KOPT-K1 (cell line): ENCODE measurements around the gene FLAD1.

ENCODE experiments used
- H3K27ac ChIP-seq: fragments of 200-600 bp; sonication (generic); 2 replicates; pipeline ENCODE4 v1.5.1; 2016; ENCODE audit warnings: antibody characterized with exemption, mild to moderate bottlenecking, low read depth, low read length; ENCODE audit not compliant: poor library complexity, severe bottlenecking
- H3K36me3 ChIP-seq: fragments of 200-600 bp; sonication (generic); 2 replicates; pipeline ENCODE4 v1.5.1; 2017; ENCODE audit warnings: antibody characterized with exemption, mild to moderate bottlenecking, low read length, moderate library complexity; ENCODE audit not compliant: insufficient read depth
- H3K9me3 ChIP-seq: fragments of 200-600 bp; sonication (generic); 2 replicates; pipeline ENCODE4 v1.5.1; 2017; ENCODE audit warnings: antibody characterized with exemption, low read length, mild to moderate bottlenecking; ENCODE audit not compliant: insufficient read depth, poor library complexity, severe bottlenecking

FLAD1 gene

DNA sequence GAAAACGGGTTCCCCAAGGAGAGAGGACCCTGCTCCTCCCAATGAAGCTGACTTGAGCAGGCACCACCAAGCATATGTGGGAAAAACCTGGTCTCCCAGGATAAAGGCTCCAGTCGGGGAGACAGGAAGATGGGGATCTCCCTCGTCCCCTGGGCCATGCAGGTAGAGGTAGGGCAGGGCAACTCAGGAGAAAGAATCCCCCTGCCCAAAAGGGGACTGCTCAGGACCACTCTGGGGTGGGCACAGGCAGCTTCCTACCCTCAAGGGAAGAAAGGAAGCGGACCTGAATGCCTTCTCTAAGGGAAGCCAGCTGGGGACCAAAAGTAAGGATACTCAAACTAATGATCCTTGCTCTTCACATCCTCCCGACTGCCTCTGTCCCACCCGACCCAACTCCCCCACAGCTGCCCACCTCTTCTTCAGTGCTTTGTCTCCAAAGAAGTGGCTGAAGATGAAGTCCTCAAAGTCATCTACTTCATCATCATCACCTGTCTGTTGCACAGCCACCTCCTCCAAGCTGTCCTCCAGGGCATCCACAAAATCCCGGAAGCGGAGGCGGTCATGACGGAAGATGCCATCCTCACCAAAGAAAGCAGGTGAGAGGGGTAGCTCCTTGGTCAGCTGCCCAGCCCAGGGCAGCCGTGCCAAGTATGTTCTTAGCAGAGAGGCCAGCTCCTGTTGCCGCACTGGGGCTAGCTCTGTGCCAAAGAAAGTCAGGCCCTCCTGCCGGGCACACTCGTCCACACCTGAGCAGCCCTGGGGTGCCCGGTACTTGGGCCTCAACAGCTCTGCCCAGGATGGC lies 37.8 kb upstream of the FLAD1 start:
- Histone ChIP-seq H3K9me3 (no peaks in the 10 kb centered on the region), H3K27ac (no peak overlapping the region), H3K36me3 (peaks cover 42% of the 10 kb centered on the region)

DNA sequence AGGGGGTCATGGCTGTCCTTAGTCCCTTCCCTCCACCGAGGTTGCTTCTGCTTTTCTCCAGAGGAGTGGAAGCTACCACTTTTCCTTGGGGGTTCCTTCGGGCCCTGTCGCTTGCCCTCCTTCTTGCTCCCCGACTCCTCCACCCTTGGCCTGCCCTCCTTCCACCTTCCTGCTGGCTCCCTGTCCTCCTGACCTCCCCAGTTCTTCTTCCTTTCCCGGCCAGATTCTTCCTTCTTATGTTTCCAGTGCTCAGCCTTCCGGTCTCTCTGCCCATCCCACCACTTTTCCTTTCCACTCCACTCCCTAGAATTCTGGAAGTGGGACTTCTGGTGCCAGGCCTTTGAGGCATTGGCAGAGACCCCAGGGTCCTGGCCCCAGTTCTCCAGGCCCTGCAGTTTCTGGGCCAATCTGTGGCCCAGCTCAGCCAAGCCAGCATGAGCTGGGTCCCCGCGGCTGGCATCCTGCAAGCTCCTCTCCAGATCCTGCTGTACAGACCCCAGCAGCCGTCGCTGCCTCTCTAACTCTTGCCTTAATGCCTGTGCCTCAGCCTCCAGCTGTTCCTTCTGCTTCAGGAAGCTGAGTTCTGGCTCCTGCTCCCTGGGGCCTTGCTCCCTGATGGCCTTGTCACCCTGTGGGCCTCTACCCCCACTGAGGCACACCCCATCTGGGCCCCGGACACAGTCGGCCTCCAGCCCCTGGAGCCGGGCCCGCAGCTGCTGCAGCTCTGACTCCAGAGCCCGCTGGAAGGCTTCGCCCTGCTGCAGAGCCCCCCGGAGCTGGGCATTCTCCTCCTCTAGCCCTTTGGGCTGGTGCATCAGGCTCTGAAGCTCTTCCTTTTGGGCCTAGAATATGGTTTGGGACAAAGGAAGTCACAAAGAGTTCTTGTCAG lies 36.9 kb upstream of the FLAD1 start:
- no peaks in the 10 kb centered on the region for H3K9me3 ChIP-seq
- H3K27ac ChIP-seq: no peak overlapping the region
- peaks cover 50% of the 10 kb centered on the region for H3K36me3 ChIP-seq

DNA sequence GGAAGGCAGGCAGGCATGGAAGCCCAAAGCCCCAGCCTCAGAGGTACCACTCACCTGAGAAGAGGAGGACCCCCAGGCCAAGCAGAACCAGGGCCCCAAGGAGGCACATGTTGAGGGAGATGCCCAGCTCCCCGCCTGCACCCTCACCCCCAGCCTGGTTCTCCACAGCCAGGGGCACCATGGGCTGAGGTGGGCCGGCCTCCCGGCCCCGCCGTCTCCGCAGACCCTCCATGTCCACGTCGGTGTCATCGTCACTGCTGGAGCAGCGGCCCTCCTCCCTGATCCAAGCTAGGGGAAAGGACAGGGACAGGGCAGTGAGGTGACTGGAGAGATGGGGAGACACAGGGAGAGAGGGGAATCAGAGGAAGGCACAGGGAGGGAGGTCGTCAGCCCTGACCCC lies 35.1 kb upstream of the FLAD1 start:
- H3K36me3 ChIP-seq: peaks cover 51% of the 10 kb centered on the region
- no peak overlapping the region for H3K27ac ChIP-seq
- H3K9me3 ChIP-seq: no peaks in the 10 kb centered on the region

DNA sequence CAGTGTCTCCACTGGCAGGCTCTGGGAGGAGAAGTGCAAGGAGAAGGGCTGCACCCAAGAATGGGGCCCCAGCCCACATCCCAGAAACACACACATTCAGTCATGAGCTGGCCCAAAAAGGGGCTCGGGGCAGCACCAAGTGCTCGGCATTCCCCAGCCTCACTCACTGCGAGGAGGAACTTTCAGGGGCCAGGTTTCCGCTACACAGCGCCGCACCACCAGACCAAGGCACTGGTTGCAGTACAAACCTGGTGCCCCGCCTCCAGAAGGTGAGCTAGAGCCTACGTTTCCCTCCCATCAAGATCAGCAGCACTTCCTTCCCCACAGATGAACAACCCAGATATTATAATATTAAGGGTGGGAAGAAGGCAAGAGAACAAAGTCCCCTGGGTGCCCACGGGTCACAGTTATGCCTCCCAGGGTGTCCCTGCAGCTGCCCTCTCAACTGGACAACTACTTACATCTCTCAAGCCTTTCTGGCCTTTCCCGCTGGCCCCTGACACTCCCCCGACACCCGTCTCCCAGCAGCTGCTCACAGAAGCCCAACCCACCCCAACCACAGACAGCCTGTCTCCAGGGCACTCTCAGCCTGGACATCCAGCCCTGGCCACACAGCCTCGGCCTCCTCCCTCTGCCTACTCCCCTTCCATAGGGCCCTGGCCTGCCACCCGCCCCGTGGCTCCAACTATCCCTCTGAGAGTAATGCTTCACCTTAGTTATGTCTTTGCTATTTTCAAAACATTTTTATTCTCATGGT lies 31.1 kb upstream of the FLAD1 start:
- Histone ChIP-seq H3K36me3 (peaks cover 24% of the 10 kb centered on the region), H3K27ac (peak overlapping the region; percentile 94), H3K9me3 (no peaks in the 10 kb centered on the region)

DNA sequence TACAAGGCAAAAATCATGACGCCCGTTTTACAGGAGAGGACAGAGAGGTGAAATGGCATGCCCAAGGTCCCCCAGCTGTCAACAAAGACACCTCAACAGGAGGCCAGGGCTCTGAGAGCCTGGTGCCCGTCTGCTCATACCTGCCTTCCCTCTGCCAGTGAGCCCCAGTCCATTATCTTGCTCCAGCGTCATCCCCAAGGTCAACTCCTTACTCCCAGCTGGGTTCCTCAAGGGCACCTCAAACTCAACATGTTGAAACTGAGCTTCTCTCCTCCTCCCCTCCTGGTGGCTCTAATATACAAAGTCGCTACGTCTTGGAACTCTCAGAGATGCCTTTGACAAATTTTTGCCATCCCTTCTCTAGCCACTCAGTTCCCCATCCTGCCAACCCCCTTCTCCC lies 30.5 kb upstream of the FLAD1 start:
- peaks cover 22% of the 10 kb centered on the region for H3K36me3 ChIP-seq
- peak overlapping the region; percentile 94 for H3K27ac ChIP-seq
- no peaks in the 10 kb centered on the region for H3K9me3 ChIP-seq

DNA sequence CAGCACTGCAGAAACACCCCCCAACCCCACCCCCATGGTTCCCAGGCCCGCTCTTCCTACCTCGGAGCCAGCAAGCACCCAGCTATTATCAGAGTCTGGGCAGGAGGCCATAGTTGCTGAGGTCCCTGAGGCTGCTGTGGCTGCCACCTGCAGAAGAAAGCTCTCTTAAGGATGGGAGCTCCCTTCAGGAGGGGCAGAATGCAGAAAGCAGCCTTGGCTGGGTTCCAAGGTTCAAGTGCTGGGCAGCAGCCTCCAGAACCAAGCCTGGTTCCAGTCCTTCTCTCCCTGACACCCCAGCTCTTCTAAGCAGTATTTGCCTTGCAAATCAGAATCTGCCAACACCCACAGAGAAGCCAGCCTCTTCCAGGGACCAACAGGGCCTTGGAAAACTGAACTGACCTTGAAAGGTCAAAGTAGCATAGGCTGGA lies 29.5 kb upstream of the FLAD1 start:
- Histone ChIP-seq H3K27ac (peak overlapping the region; percentile 94), H3K36me3 (peaks cover 22% of the 10 kb centered on the region), H3K9me3 (no peaks in the 10 kb centered on the region)

DNA sequence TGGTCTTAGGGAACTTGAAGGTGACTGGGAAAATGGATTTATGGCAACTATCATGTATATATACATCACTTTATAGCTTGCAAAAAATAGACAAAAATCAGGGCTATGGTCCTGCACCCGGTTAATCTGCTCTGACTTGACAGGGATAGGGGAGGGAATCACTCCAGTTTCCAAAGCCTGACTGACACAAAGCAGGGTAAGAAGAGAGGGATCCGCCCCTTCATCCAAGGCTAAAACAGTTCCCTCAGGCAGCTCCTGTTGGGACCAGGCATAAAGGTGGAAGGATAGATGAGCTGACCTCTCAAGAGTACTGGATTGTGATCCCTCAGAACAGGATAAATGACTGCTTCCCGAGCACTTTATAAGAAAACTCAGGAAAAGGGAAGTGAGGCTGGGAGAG lies 28.6 kb upstream of the FLAD1 start:
- Histone ChIP-seq H3K9me3 (no peaks in the 10 kb centered on the region), H3K27ac (peak overlapping the region; percentile 94), H3K36me3 (peaks cover 29% of the 10 kb centered on the region)

DNA sequence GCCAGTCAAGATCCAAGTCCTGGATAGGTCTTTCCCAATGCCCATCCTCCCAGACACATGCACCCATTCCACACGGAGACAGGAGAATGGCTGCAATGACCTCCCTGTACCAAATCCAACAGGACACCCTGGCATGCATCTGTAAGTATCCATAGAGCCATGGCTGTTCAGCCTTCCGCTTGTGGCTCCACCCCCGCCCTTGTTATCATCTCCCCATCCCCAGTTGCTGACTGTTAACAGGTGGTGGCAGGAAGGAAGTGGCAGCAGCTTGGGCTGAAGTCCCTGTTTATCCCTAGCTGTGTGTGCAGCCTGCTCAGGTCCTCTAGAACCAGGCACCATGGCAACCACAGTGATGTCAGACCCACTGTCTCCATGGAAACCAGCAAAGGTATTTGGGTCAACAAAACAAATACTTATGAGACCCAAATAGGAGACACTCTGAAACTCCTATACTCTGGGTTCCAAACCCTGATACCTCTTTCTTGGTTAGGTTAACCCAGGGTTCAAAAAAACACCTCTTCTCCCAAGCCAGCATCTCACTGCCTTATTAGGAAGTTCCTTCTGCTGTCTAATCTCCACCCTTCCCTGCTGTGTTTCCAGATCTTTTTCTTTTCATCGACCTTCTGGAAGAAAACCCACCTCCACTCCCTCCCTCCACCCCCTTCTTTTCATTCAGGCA lies 28.0 kb upstream of the FLAD1 start:
- Histone ChIP-seq H3K36me3 (peaks cover 32% of the 10 kb centered on the region), H3K27ac (peak overlapping the region; percentile 94), H3K9me3 (no peaks in the 10 kb centered on the region)

DNA sequence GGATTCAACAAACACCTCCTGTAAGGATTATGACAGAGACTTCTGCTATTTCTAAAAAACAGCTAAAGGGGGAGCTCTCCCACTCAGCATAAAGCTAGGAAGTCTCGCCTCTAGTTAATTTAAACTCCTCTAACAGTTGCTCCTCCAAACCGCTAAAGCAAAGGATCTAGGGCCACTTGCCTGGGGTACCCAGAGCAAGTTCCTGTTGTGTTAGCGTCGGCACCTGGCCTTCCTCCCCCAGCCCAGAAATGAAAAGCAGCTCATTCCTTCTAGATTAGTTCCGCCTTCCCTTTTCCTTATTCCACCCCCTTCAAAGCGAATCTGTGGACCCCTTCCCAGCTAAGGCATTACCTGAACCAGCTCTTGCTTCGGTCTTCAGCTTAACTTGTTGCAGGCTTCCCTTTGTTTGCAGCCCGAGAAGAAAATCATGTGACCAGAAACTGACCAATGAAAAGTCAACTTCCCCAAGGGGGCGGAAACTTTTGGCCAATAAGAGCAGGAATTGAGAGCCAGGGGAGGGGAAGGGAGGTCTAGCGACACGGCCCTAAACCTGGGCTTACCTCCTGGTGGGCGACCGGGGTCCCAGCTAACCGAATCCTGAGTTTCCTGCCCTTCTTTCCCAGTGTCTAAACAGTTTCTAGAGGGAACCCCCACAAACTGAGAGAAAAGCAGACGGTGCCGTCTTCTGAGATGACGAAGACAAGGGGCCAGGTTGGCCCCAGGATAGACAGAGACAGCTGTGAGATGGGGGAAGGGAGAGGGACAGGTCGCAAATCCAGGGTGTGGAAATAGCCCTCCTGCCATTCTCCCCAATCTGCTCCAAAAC lies 27.2 kb upstream of the FLAD1 start, which contains the start of gene PBXIP1:
PBXIP1 (minus strand) TSS at position 382 of the 826 bp plus-strand sequence. CDS start 2,378 bp downstream, outside the sequence.
- H3K27ac ChIP-seq: peak within 1 kb of the TSS; percentile 94
- H3K36me3 ChIP-seq: peaks cover 26% of the 10 kb centered on the region
- no peaks in the 10 kb centered on the region for H3K9me3 ChIP-seq

DNA sequence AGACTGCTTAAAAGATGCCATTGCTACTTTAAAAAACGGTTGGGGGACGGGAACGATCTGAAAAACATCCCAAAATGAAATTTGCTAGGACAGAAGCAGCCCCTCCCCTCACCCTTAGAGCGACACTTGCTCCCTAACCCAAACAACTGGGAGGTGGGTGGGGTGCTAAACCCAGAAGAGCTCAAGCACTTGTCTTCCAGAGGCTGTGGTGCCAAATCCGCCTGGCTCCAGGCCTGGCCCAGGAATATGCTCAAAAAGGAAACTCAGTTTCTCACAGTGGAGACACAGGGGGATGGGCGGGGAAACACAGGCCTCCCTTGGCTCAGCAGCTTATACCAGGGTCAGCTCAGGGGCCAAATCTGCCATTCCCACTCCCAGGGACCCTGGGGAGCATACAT lies 26.6 kb upstream of the FLAD1 start:
- Histone ChIP-seq H3K9me3 (no peaks in the 10 kb centered on the region), H3K36me3 (peaks cover 23% of the 10 kb centered on the region), H3K27ac (peak overlapping the region; percentile 94)

DNA sequence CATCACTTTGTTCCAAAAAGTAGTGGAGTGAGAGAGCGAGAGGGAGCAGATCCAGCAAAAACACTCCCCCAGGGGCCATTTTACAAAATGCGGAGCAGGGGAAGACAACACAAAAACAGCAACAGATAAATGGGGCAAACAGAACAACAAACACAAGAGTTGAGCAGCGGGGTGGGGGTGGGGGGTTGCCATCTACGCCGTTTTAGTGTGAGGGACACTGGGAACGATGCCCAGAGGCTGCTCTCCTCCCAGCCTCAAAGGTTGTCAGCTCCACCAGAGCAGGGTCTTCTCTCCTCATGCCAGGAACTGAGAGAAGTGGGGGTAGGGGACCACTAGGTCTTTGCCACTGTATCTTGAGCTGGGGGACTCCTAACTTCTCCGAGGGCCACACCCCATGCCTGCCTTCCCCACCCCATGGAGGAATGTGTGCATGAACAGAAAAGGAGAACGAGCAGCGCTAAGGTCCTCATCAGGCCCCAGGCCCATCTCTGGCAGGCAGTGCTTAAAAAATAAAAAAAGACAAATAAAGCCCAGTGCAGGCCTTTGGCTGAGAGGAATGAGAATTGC lies 26.0 kb upstream of the FLAD1 start:
- Histone ChIP-seq H3K27ac (peak overlapping the region; percentile 94), H3K9me3 (no peaks in the 10 kb centered on the region), H3K36me3 (peaks cover 23% of the 10 kb centered on the region)

DNA sequence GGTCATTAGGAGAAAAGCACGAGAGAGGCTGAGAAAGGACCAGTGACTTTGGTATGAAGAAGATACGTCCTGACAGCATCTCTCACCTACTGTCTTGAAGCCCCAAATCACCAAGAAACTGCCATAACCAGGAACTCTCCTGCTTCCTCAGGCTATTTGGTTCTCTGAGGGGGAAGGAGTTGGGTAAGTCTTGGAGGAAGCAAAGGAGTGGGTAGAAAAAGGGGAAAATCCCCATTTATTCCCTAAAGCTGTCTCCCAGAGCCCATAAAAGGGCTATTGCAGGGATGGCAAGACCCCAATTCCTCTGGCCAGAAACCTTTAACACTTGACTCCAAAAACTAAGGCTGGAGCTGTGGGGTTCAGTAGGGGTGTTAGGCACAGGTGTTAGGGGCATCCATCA lies 25.1 kb upstream of the FLAD1 start:
- peaks cover 27% of the 10 kb centered on the region for H3K36me3 ChIP-seq
- H3K9me3 ChIP-seq: no peaks in the 10 kb centered on the region
- H3K27ac ChIP-seq: no peak overlapping the region

DNA sequence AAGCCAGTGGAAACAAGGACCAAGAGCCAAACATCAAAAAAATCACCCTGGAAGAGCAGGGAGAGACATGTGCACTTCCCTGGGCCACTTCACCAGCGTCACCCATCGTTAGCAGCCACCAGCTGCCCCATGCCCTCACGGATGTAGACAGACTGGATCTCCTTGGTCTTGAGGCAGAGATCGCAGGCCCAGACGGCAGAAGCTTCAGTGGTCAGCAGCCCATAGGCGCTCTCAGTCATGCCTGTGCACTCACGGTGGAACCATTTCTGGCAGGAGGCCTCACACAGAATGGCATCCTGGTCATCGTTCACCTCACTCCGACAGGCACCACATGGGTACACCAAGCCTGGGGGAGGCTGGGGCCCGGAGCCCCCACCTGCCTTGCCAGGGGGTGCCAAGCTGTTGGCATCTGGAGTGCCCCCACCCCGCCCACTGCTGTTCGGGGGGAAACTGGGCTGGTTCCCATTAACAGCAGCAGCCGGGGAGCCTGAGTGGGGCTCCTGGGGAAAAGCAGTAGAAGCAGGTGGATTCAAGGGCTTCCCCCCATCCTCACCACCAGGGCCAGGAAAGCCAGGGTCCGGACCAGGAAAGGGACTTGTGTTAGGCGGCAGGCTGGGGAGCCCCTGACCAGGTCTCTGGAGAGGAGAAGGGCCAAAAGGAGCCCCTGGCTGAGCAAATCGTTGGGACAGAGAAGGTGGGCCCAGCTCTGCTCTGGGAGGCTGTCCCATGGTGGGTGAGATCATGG lies 24.3 kb upstream of the FLAD1 start:
- Histone ChIP-seq H3K27ac (no peak overlapping the region), H3K9me3 (no peaks in the 10 kb centered on the region), H3K36me3 (peaks cover 35% of the 10 kb centered on the region)
